HCT116 (cell line): ENCODE measurements around the gene LRIG1.

Source experiments
- EZH2 ChIP-seq: fragments of 200-600 bp; sonication (generic); IDR thresholded peaks from 2 replicates; pipeline ENCODE4 v1.6.1; 2017; ENCODE audit warnings: antibody characterized with exemption, mixed run types
- POLR2A ChIP-seq: IDR thresholded peaks from 2 replicates; pipeline ENCODE4 v1.7.0; 2011; ENCODE audit warnings: borderline replicate concordance; ENCODE audit not compliant: insufficient read depth, insufficient read length; ENCODE audit errors: extremely low read depth
- POLR2AphosphoS5 ChIP-seq: IDR thresholded peaks from 2 replicates; pipeline ENCODE4 v1.6.1; 2011; ENCODE audit warnings: mild to moderate bottlenecking, low read depth, low read length, moderate library complexity
- SP1 ChIP-seq: IDR thresholded peaks from 2 replicates; pipeline ENCODE4 v1.6.1; 2012; ENCODE audit warnings: low read depth
- TCF7L2 ChIP-seq: IDR thresholded peaks from 2 replicates; pipeline ENCODE4 v1.7.0; 2011; ENCODE audit warnings: borderline replicate concordance, inconsistent platforms; ENCODE audit not compliant: insufficient read depth, insufficient read length; ENCODE audit errors: extremely low read depth
- TF ChIP-seq, protein P1 (sequence below), 3 experiments: fragments of 200-600 bp in 1 of 3; sonication (generic) in 1 of 3; IDR thresholded peaks in 2 of 3; conservative IDR thresholded peaks in 1 of 3; 2 replicates each; pipeline ENCODE4 v1.5.1; 2012 to 2017; ENCODE audit warnings: low read depth in 2 of 3, low read length in 2 of 3, antibody characterized with exemption in 1 of 3, borderline replicate concordance in 1 of 3, control low read depth in 1 of 3, mild to moderate bottlenecking in 1 of 3, mixed read lengths in 1 of 3, mixed run types in 1 of 3, moderate library complexity in 1 of 3; ENCODE audit not compliant: insufficient read depth in 1 of 3
- TF ChIP-seq, protein P2 (sequence below): IDR thresholded peaks from 2 replicates; pipeline ENCODE4 v1.6.1; 2011; ENCODE audit warnings: mild to moderate bottlenecking, low read length, moderate library complexity; ENCODE audit not compliant: insufficient replicate concordance; ENCODE audit errors: extremely low read depth
- TF ChIP-seq, protein P3 (sequence below): IDR thresholded peaks from 2 replicates; pipeline ENCODE4 v1.6.1; 2012; ENCODE audit warnings: low read depth

DNA sequence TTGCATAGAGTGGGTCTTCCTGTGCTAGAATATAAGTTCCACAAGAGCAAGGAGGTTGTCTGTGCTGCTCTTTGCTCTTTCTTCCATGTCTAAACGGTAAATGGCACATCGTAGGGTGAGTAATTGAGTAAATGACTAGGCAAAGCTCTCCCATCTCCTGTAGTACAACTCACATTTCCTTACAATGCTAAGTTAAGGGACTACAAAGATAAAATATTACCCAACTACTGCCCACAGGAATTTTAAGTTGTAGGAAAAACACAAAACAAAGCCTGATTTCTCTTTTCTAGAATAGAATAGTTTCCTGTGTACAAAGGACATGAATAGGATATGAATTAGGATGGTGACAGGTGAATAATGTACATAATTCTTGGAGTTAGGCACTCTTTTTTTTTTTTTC, 19.9 kb upstream of the LRIG1 start:
- no peak for TF ChIP-seq POLR2A
- TF ChIP-seq, protein P1, sequence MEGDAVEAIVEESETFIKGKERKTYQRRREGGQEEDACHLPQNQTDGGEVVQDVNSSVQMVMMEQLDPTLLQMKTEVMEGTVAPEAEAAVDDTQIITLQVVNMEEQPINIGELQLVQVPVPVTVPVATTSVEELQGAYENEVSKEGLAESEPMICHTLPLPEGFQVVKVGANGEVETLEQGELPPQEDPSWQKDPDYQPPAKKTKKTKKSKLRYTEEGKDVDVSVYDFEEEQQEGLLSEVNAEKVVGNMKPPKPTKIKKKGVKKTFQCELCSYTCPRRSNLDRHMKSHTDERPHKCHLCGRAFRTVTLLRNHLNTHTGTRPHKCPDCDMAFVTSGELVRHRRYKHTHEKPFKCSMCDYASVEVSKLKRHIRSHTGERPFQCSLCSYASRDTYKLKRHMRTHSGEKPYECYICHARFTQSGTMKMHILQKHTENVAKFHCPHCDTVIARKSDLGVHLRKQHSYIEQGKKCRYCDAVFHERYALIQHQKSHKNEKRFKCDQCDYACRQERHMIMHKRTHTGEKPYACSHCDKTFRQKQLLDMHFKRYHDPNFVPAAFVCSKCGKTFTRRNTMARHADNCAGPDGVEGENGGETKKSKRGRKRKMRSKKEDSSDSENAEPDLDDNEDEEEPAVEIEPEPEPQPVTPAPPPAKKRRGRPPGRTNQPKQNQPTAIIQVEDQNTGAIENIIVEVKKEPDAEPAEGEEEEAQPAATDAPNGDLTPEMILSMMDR (IDR thresholded peaks at IDR 0.05 in 2 of 3, conservative IDR thresholded peaks at IDR 0.05 in 1 of 3; ENCODE audit: borderline replicate concordance in 1 of 3, insufficient read depth in 1 of 3, low read depth in 2 of 3, low read length in 2 of 3), result no peak
- no peak for TF ChIP-seq TCF7L2
- no peak for TF ChIP-seq EZH2
- TF ChIP-seq, protein P2, sequence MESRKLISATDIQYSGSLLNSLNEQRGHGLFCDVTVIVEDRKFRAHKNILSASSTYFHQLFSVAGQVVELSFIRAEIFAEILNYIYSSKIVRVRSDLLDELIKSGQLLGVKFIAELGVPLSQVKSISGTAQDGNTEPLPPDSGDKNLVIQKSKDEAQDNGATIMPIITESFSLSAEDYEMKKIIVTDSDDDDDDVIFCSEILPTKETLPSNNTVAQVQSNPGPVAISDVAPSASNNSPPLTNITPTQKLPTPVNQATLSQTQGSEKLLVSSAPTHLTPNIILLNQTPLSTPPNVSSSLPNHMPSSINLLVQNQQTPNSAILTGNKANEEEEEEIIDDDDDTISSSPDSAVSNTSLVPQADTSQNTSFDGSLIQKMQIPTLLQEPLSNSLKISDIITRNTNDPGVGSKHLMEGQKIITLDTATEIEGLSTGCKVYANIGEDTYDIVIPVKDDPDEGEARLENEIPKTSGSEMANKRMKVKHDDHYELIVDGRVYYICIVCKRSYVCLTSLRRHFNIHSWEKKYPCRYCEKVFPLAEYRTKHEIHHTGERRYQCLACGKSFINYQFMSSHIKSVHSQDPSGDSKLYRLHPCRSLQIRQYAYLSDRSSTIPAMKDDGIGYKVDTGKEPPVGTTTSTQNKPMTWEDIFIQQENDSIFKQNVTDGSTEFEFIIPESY, result no peak
- no peak for TF ChIP-seq POLR2AphosphoS5
- TF ChIP-seq SP1, result no peak
- TF ChIP-seq, protein P3, sequence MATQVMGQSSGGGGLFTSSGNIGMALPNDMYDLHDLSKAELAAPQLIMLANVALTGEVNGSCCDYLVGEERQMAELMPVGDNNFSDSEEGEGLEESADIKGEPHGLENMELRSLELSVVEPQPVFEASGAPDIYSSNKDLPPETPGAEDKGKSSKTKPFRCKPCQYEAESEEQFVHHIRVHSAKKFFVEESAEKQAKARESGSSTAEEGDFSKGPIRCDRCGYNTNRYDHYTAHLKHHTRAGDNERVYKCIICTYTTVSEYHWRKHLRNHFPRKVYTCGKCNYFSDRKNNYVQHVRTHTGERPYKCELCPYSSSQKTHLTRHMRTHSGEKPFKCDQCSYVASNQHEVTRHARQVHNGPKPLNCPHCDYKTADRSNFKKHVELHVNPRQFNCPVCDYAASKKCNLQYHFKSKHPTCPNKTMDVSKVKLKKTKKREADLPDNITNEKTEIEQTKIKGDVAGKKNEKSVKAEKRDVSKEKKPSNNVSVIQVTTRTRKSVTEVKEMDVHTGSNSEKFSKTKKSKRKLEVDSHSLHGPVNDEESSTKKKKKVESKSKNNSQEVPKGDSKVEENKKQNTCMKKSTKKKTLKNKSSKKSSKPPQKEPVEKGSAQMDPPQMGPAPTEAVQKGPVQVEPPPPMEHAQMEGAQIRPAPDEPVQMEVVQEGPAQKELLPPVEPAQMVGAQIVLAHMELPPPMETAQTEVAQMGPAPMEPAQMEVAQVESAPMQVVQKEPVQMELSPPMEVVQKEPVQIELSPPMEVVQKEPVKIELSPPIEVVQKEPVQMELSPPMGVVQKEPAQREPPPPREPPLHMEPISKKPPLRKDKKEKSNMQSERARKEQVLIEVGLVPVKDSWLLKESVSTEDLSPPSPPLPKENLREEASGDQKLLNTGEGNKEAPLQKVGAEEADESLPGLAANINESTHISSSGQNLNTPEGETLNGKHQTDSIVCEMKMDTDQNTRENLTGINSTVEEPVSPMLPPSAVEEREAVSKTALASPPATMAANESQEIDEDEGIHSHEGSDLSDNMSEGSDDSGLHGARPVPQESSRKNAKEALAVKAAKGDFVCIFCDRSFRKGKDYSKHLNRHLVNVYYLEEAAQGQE, result no peak
